ENCODE results near the gene DUOXA2. TPM values are rescaled to one million over a fixed set of nuclear protein-coding genes. Genes with fewer than 3 reads are reported as not detected.

Gene DUOXA2
- total RNA-seq, 4 donors from 2014 or later: not detected

GRCh38 chr15:45128971-45129639 is 15.0 kb downstream of the DUOXA2 start:
- Histone ChIP-seq H3K4me1 (no peaks in the 10 kb centered on the region), H3K27me3 (peaks cover 0 to 3% of the 10 kb centered on the region in 2 donors), H3K9me3 (no peaks in the 10 kb centered on the region), H3K27ac (no peak overlapping the region), H3K4me3 (no peak overlapping the region), H3K36me3 (no peaks in the 10 kb centered on the region)
- DNase-seq: no peak
- TF ChIP-seq POLR2A (IDR thresholded peaks at IDR 0.05) (no peak), CTCF (IDR thresholded peaks at IDR 0.05) (no peak)
- intact Hi-C loops (cut with DNase I; ENCODE audit: low total_unique reads): no loop called here

DNA sequence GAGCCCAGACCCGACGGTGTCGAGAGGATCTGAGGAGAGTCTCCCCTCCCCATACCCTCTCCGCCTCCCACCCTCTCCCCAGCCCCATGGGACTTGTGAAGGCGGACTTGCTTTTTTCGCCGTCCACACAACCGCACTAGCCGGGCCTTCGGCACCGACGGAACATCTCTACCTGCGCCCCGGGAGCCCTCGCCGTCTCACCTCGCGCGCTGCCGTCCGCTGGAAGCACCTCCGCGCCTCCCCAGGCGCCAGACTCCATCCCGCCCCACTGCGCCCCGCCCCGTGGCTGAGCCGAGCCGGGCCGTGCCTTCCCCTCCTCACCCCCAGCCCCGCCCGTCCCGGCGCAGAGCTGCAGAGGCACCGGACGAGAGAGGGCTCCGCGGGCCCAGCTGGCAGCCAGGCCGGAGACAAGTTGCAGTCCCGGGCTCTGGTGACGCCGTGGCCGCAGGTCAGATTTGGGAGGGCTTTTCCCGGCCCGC is 15.6 kb downstream of the DUOXA2 start, which contains the start of the genes DUOX1 and DUOXA1:
Gene DUOX1, plus strand, starts transcription at position 344 of the 479 bp plus-strand sequence. CDS start 1,973 bp downstream, outside the sequence.
Gene DUOXA1, minus strand, starts transcription at position 229 of the 479 bp plus-strand sequence. CDS start 6,865 bp downstream, outside the sequence.
- H3K36me3 ChIP-seq: no peaks in the 10 kb centered on the region
- no peaks in the 10 kb centered on the region for H3K4me1 ChIP-seq
- H3K9me3 ChIP-seq: no peaks in the 10 kb centered on the region
- H3K27ac ChIP-seq: no peak within 1 kb of the TSS
- H3K4me3 ChIP-seq: no peak within 1 kb of the TSS
- peaks cover under 1 to 6% of the 10 kb centered on the region in 2 donors for H3K27me3 ChIP-seq
- TF ChIP-seq POLR2A (IDR thresholded peaks at IDR 0.05): no peak
- no peak for TF ChIP-seq CTCF (IDR thresholded peaks at IDR 0.05)
- intact Hi-C loops (cut with DNase I; ENCODE audit: low total_unique reads): no loop called here
- no peak for DNase-seq

DNA sequence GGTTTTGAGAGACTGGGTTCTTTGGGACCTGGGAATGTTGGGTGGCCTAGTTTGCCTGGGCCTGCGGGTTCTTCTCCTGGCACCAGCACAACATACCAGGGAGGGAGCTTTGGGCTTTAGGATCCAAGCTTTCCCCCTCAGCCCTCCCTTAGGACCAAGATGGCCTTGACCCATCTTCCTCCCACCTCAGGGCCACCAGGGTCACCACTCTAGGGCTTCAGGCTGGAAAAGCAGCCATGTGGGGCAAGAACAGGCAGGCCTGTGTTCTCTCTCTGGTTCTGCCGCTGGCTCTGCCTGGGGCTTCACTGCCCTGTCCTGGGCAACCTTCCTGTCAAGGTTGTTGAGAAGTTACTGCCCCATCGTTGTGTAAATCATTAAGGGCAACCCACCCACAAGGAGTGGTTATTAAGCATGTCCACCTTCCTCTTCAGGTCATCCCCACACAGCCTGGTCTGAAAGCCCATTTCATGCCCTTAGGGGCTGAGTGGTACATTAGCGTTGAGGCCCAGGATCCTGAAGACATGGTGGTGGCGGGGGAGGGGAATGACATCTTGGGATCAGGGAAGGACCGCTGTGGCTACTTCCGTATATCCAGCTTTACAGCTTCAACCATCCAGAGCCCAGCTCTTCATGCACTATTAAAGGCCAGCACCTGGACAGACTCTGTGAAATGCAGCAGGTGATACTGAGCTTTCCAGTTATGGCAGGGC is 16.3 kb downstream of the DUOXA2 start:
- H3K4me1 ChIP-seq: peaks cover 0 to 3% of the 10 kb centered on the region in 2 donors
- no peak overlapping the region for H3K4me3 ChIP-seq
- H3K27me3 ChIP-seq: peaks cover 8 to 11% of the 10 kb centered on the region in 2 donors
- TF ChIP-seq POLR2A (IDR thresholded peaks at IDR 0.05) (no peak), CTCF (IDR thresholded peaks at IDR 0.05) (no peak)
- no peaks in the 10 kb centered on the region for H3K36me3 ChIP-seq
- DNase-seq: no peak
- H3K9me3 ChIP-seq: no peaks in the 10 kb centered on the region
- no peak overlapping the region for H3K27ac ChIP-seq
- intact Hi-C loops (cut with DNase I; ENCODE audit: low total_unique reads): no loop called here

GRCh38 chr15:45131510-45131909 is 17.4 kb downstream of the DUOXA2 start:
- Histone ChIP-seq H3K4me1 (peaks cover 0 to 3% of the 10 kb centered on the region in 2 donors), H3K36me3 (no peaks in the 10 kb centered on the region), H3K27me3 (peaks cover 8 to 18% of the 10 kb centered on the region in 2 donors), H3K4me3 (no peak overlapping the region), H3K9me3 (no peaks in the 10 kb centered on the region), H3K27ac (no peak overlapping the region)
- TF ChIP-seq CTCF (IDR thresholded peaks at IDR 0.05): no peak
- TF ChIP-seq POLR2A (IDR thresholded peaks at IDR 0.05): no peak
- intact Hi-C loops (cut with DNase I; ENCODE audit: low total_unique reads): no loop called here
- no peak for DNase-seq
